HUES64 (cell line): ENCODE data around the gene TAC4.

ENCODE experiments used
- H3K27ac ChIP-seq: 2 replicates; pipeline ENCODE4 v1.7.0; 2013; ENCODE audit warnings: low read depth, low read length, inconsistent platforms
- H3K27me3 ChIP-seq: 2 replicates; pipeline ENCODE4 v1.6.1; 2013; ENCODE audit warnings: mild to moderate bottlenecking, low read length; ENCODE audit not compliant: insufficient read depth
- H3K36me3 ChIP-seq: 2 replicates; pipeline ENCODE4 v1.6.1; 2013; ENCODE audit warnings: mild to moderate bottlenecking, low read length; ENCODE audit not compliant: insufficient read depth
- H3K4me1 ChIP-seq: 2 replicates; pipeline ENCODE4 v1.6.1; 2013; ENCODE audit warnings: mild to moderate bottlenecking, low read length, moderate library complexity; ENCODE audit not compliant: insufficient read depth
- H3K4me3 ChIP-seq: 2 replicates; pipeline ENCODE4 v1.5.1; 2013; ENCODE audit warnings: mild to moderate bottlenecking, low read length, moderate library complexity
- H3K9ac ChIP-seq: 2 replicates; pipeline ENCODE4 v1.6.1; 2013; ENCODE audit warnings: mild to moderate bottlenecking, low read depth, low read length
- H3K9me3 ChIP-seq: 2 replicates; pipeline ENCODE4 v1.6.1; 2013; ENCODE audit warnings: low read depth, low read length; ENCODE audit not compliant: insufficient read depth
- WGBS: fragments of 150-250, 120-280 bp; methylation state at CpG from one replicate; pipeline ENCODE4 v1.1.7; 2013; ENCODE audit warnings: missing lambda C conversion rate; 5-methylcytosine and 5-hydroxymethylcytosine counted together

TAC4 gene

GRCh38 chr17:49887086-49887743, 39.3 kb upstream of the TAC4 start:
- 0 out of 2 replicates have a peak overlapping the region, but pooled peaks have one; percentile 23 for H3K27ac ChIP-seq

GRCh38 chr17:49886036-49886435, 38.2 kb upstream of the TAC4 start:
- Histone ChIP-seq H3K27me3 (peaks cover 20% of the 10 kb centered on the region), H3K9me3 (no peaks in the 10 kb centered on the region)
- WGBS = 80% methylated on average over 5 of the region's 5 CpGs

More at GRCh38 chr17:49887086-49887743, 39.3 kb upstream of the TAC4 start:
- peaks cover 24% of the 10 kb centered on the region for H3K27me3 ChIP-seq
- H3K9ac ChIP-seq = no peak overlapping the region
- no peak overlapping the region for H3K4me3 ChIP-seq
- 54% methylated on average over 6 of the region's 7 CpGs for WGBS
- H3K9me3 ChIP-seq = no peaks in the 10 kb centered on the region
- peaks cover 10% of the 10 kb centered on the region; the same call in 1 of the 2 replicates for H3K4me1 ChIP-seq
- no peaks in the 10 kb centered on the region for H3K36me3 ChIP-seq

GRCh38 chr17:49882434-49882833, 34.6 kb upstream of the TAC4 start:
- Histone ChIP-seq H3K9ac (no peak overlapping the region), H3K27ac (no peak overlapping the region), H3K36me3 (no peaks in the 10 kb centered on the region), H3K27me3 (peaks cover 13% of the 10 kb centered on the region), H3K4me3 (no peak overlapping the region), H3K9me3 (no peaks in the 10 kb centered on the region), H3K4me1 (peaks cover 23% of the 10 kb centered on the region; the same call in 1 of the 2 replicates)
- 79% methylated on average over 7 of the region's 7 CpGs for WGBS

More at GRCh38 chr17:49886036-49886435, 38.2 kb upstream of the TAC4 start:
- Histone ChIP-seq H3K4me3 (no peak overlapping the region), H3K36me3 (no peaks in the 10 kb centered on the region), H3K27ac (no peak overlapping the region), H3K9ac (no peak overlapping the region), H3K4me1 (peaks cover 17% of the 10 kb centered on the region; the same call in 1 of the 2 replicates)

GRCh38 chr17:49881054-49881402, 33.2 kb upstream of the TAC4 start:
- WGBS = 13% methylated on average over 5 of the region's 5 CpGs
- no peaks in the 10 kb centered on the region for H3K9me3 ChIP-seq
- H3K4me3 ChIP-seq = peak overlapping the region; percentile 55
- H3K36me3 ChIP-seq = no peaks in the 10 kb centered on the region
- H3K27me3 ChIP-seq = peaks cover 13% of the 10 kb centered on the region
- no peak overlapping the region for H3K9ac ChIP-seq
- peaks cover 20% of the 10 kb centered on the region; the same call in 1 of the 2 replicates for H3K4me1 ChIP-seq
- no peak overlapping the region for H3K27ac ChIP-seq

GRCh38 chr17:49880291-49881053, 32.6 kb upstream of the TAC4 start:
- Histone ChIP-seq H3K9me3 (no peaks in the 10 kb centered on the region), H3K27me3 (peaks cover 13% of the 10 kb centered on the region), H3K4me3 (peak overlapping the region; percentile 55), H3K4me1 (peaks cover 23% of the 10 kb centered on the region; the same call in 1 of the 2 replicates), H3K27ac (no peak overlapping the region), H3K36me3 (no peaks in the 10 kb centered on the region), H3K9ac (peak overlapping the region; percentile 17; the same call in 1 of the 2 replicates)
- WGBS = 3% methylated on average over 41 of the region's 41 CpGs

GRCh38 chr17:49878931-49879904, 31.3 kb upstream of the TAC4 start:
- Histone ChIP-seq H3K9me3 (no peaks in the 10 kb centered on the region), H3K9ac (no peak overlapping the region), H3K4me3 (peak overlapping the region; percentile 55; the same call in 1 of the 2 replicates), H3K36me3 (no peaks in the 10 kb centered on the region), H3K4me1 (peaks cover 23% of the 10 kb centered on the region; the same call in 1 of the 2 replicates), H3K27ac (no peak overlapping the region), H3K27me3 (peaks cover 13% of the 10 kb centered on the region)
- 74% methylated on average over 13 of the region's 14 CpGs for WGBS

- Histone ChIP-seq H3K27ac (no peak overlapping the region), H3K9me3 (no peaks in the 10 kb centered on the region), H3K4me3 (no peak overlapping the region), H3K4me1 (peaks cover 13% of the 10 kb centered on the region; the same call in 1 of the 2 replicates), H3K36me3 (no peaks in the 10 kb centered on the region), H3K9ac (no peak overlapping the region), H3K27me3 (no peaks in the 10 kb centered on the region)
- WGBS = 16% methylated on average over 9 of the region's 9 CpGs
These were observed 27.8 kb upstream of the TAC4 start for GRCh38 chr17:49875685-49876084.

GRCh38 chr17:49874911-49875310, 27.0 kb upstream of the TAC4 start:
- Histone ChIP-seq H3K36me3 (no peaks in the 10 kb centered on the region), H3K27ac (no peak overlapping the region), H3K27me3 (no peaks in the 10 kb centered on the region), H3K4me1 (peaks cover 12% of the 10 kb centered on the region; the same call in 1 of the 2 replicates), H3K9me3 (no peaks in the 10 kb centered on the region), H3K4me3 (no peak overlapping the region), H3K9ac (no peak overlapping the region)
- 50% methylated on average over 1 of the region's 2 CpGs for WGBS

- H3K4me3 ChIP-seq = no peak overlapping the region
- no peak overlapping the region for H3K27ac ChIP-seq
- H3K36me3 ChIP-seq = no peaks in the 10 kb centered on the region
- H3K27me3 ChIP-seq = no peaks in the 10 kb centered on the region
- 94% methylated on average over 2 of the region's 3 CpGs for WGBS
- H3K9ac ChIP-seq = no peak overlapping the region
- H3K9me3 ChIP-seq = no peaks in the 10 kb centered on the region
- H3K4me1 ChIP-seq = peaks cover 5% of the 10 kb centered on the region; the same call in 1 of the 2 replicates
These were observed 26.1 kb upstream of the TAC4 start for GRCh38 chr17:49873926-49874325.

GRCh38 chr17:49873466-49873865, 25.6 kb upstream of the TAC4 start:
- no peaks in the 10 kb centered on the region for H3K36me3 ChIP-seq
- H3K4me3 ChIP-seq = no peak overlapping the region
- no peaks in the 10 kb centered on the region for H3K27me3 ChIP-seq
- WGBS = 90% methylated on average over 6 of the region's 6 CpGs
- no peak overlapping the region for H3K9ac ChIP-seq
- no peak overlapping the region for H3K27ac ChIP-seq
- no peaks in the 10 kb centered on the region for H3K9me3 ChIP-seq
- peaks cover 4% of the 10 kb centered on the region; the same call in 1 of the 2 replicates for H3K4me1 ChIP-seq
